OCI-LY1 (cell line): Measurements from ENCODE around the gene AMPD2.

ENCODE experiments used
- H2AFZ ChIP-seq: fragments of 200-600 bp; sonication (generic), shearing (Covaris generic); 2 replicates; pipeline ENCODE4 v1.6.0; 2014; ENCODE audit warnings: antibody characterized with exemption, mild to moderate bottlenecking, low read length
- H3F3A ChIP-seq: fragments of 200-600 bp; sonication (generic), shearing (Covaris generic); 2 replicates; pipeline ENCODE4 v1.6.0; 2014; ENCODE audit warnings: mild to moderate bottlenecking, antibody characterized with exemption, low read length, moderate library complexity; ENCODE audit not compliant: insufficient read depth
- H3K27ac ChIP-seq: fragments of 200-600 bp; sonication (generic); 2 replicates; pipeline ENCODE4 v1.5.1; 2014; ENCODE audit warnings: low read length, mixed run types, mild to moderate bottlenecking, low read depth; ENCODE audit not compliant: poor library complexity, severe bottlenecking
- H3K27me3 ChIP-seq: fragments of 200-600 bp; sonication (generic); 2 replicates; pipeline ENCODE4 v1.6.0; 2014; ENCODE audit warnings: antibody characterized with exemption, mild to moderate bottlenecking, low read length, moderate library complexity; ENCODE audit not compliant: insufficient read depth
- H3K36me3 ChIP-seq: fragments of 200-600 bp; sonication (generic); 2 replicates; pipeline ENCODE4 v1.6.1; 2014; ENCODE audit warnings: mild to moderate bottlenecking, antibody characterized with exemption, low read length, moderate library complexity, mixed read lengths; ENCODE audit not compliant: insufficient read depth
- H3K4me1 ChIP-seq: fragments of 200-600 bp; sonication (generic); 2 replicates; pipeline ENCODE4 v1.5.1; 2014; ENCODE audit warnings: mild to moderate bottlenecking, low read length, moderate library complexity; ENCODE audit not compliant: insufficient read depth, severe bottlenecking
- H3K4me2 ChIP-seq: fragments of 200-600 bp; sonication (generic), shearing (Covaris generic); 2 replicates; pipeline ENCODE4 v1.6.1; 2014; ENCODE audit warnings: low read length
- H3K4me3 ChIP-seq: fragments of 200-600 bp; sonication (generic); 2 replicates; pipeline ENCODE4 v1.5.1; 2014; ENCODE audit warnings: low read length, low read depth, mild to moderate bottlenecking, mixed read lengths; ENCODE audit not compliant: poor library complexity, severe bottlenecking
- H3K79me2 ChIP-seq: fragments of 200-600 bp; shearing (Covaris generic); 2 replicates; pipeline ENCODE4 v1.6.1; 2016; ENCODE audit warnings: mixed run types, low read length, mixed read lengths; ENCODE audit not compliant: insufficient read depth
- H3K9ac ChIP-seq: fragments of 200-600 bp; sonication (generic), shearing (Covaris generic); 2 replicates; pipeline ENCODE4 v1.6.1; 2014; ENCODE audit warnings: mild to moderate bottlenecking, low read length, mixed read lengths
- H3K9me2 ChIP-seq: fragments of 200-600 bp; sonication (generic), shearing (Covaris generic); 2 replicates; pipeline ENCODE4 v1.6.1; 2014; ENCODE audit warnings: low read depth, mild to moderate bottlenecking, low read length, mixed read lengths
- H3K9me3 ChIP-seq: fragments of 200-600 bp; shearing (Covaris generic); 2 replicates; pipeline ENCODE4 v1.6.1; 2014; ENCODE audit warnings: low read length, mixed read lengths
- H4K20me1 ChIP-seq: fragments of 200-600 bp; sonication (generic), shearing (Covaris generic); 2 replicates; pipeline ENCODE4 v1.6.0; 2016; ENCODE audit warnings: mild to moderate bottlenecking, low read length; ENCODE audit not compliant: insufficient read depth
- CTCF ChIP-seq: fragments of 200-600 bp; sonication (generic), shearing (Covaris generic); IDR thresholded peaks from 2 replicates; pipeline ENCODE4 v1.5.1; 2017; ENCODE audit warnings: mild to moderate bottlenecking, antibody characterized with exemption, low read length, moderate library complexity, mixed read lengths
- EZH2 ChIP-seq: fragments of 200-600 bp; sonication (generic), shearing (Covaris generic); IDR thresholded peaks from 2 replicates; pipeline ENCODE4 v1.8.0; 2017; ENCODE audit warnings: borderline replicate concordance, mixed run types, mild to moderate bottlenecking, antibody characterized with exemption, low read length, moderate library complexity, mixed read lengths

AMPD2 gene

GRCh38 chr1:109629372-109630030 is 9.9 kb downstream of the AMPD2 start:
- H2AFZ ChIP-seq, result no peak overlapping the region
- no peaks in the 10 kb centered on the region for H3K9me3 ChIP-seq
- H3K9ac ChIP-seq, result no peak overlapping the region
- peaks cover 52% of the 10 kb centered on the region for H3K36me3 ChIP-seq
- H3K9me2 ChIP-seq, result no peaks in the 10 kb centered on the region
- TF ChIP-seq CTCF (no peak), EZH2 (no peak)
- H3K27me3 ChIP-seq, result no peaks in the 10 kb centered on the region
- no peaks in the 10 kb centered on the region for H3F3A ChIP-seq
- no peaks in the 10 kb centered on the region for H3K79me2 ChIP-seq
- no peak overlapping the region for H3K4me3 ChIP-seq
- H3K27ac ChIP-seq, result no peak overlapping the region
- no peaks in the 10 kb centered on the region for H4K20me1 ChIP-seq
- H3K4me1 ChIP-seq, result peaks cover 10% of the 10 kb centered on the region
- no peak overlapping the region for H3K4me2 ChIP-seq

GRCh38 chr1:109630081-109630897 is 10.7 kb downstream of the AMPD2 start:
- Histone ChIP-seq H3K4me2 (no peak overlapping the region), H3K4me3 (no peak overlapping the region), H2AFZ (no peak overlapping the region), H3F3A (no peaks in the 10 kb centered on the region), H3K79me2 (no peaks in the 10 kb centered on the region), H3K9ac (no peak overlapping the region), H3K27ac (no peak overlapping the region), H3K36me3 (peaks cover 52% of the 10 kb centered on the region), H3K4me1 (peaks cover 2% of the 10 kb centered on the region), H3K9me2 (no peaks in the 10 kb centered on the region), H3K27me3 (no peaks in the 10 kb centered on the region), H4K20me1 (no peaks in the 10 kb centered on the region), H3K9me3 (no peaks in the 10 kb centered on the region)
- no peak for TF ChIP-seq CTCF

- Histone ChIP-seq H3K9me3 (no peaks in the 10 kb centered on the region), H3F3A (no peaks in the 10 kb centered on the region), H2AFZ (no peak overlapping the region), H3K4me2 (no peak overlapping the region), H3K9me2 (no peaks in the 10 kb centered on the region), H3K79me2 (no peaks in the 10 kb centered on the region), H3K27ac (no peak overlapping the region), H4K20me1 (no peaks in the 10 kb centered on the region), H3K4me3 (no peak overlapping the region), H3K9ac (no peak overlapping the region), H3K36me3 (peaks cover 52% of the 10 kb centered on the region), H3K27me3 (no peaks in the 10 kb centered on the region), H3K4me1 (no peaks in the 10 kb centered on the region)
- TF ChIP-seq EZH2 (no peak), CTCF (no peak)
Observed at GRCh38 chr1:109630898-109631512, 11.4 kb downstream of the AMPD2 start.
